CD4-positive, CD25-positive, alpha-beta regulatory T cell (primary cell): Measurements from ENCODE around the gene CBX4. TPM values are rescaled to one million over a fixed set of nuclear protein-coding genes. Genes with fewer than 3 reads are reported as not detected.

Source experiments
- ATAC-seq, 2 donors: fragments of 150-1000 bp; cut with Tn5 transposase; one replicate each; pipeline ENCODE4 v1.10.0; 2021; ENCODE audit warnings: low read depth in 2 of 2, moderate number of reproducible peaks in 2 of 2, moderate library complexity in 1 of 2
- DNase-seq, 3 donors: peaks; one replicate each; pipeline versions ENCODE4 v3.0.0 to v3.0.0-alpha.2; 2012 to 2022; ENCODE audit warnings: mixed read lengths in 1 of 3
- H3K27ac ChIP-seq: one replicate; pipeline ENCODE4 v1.7.0; 2013; ENCODE audit warnings: mild to moderate bottlenecking, low read length; ENCODE audit not compliant: insufficient read depth, poor library complexity, severe bottlenecking
- H3K27me3 ChIP-seq: one replicate; pipeline ENCODE4 v1.7.0; 2013; ENCODE audit warnings: low read length; ENCODE audit not compliant: control insufficient read depth, insufficient read depth
- H3K36me3 ChIP-seq: one replicate; pipeline ENCODE4 v1.7.0; 2013; ENCODE audit warnings: mild to moderate bottlenecking, low read length, moderate library complexity; ENCODE audit not compliant: control insufficient read depth, insufficient read depth
- H3K4me1 ChIP-seq: 2 replicates; pipeline ENCODE4 v1.7.0; 2013; ENCODE audit warnings: mild to moderate bottlenecking, low read length; ENCODE audit not compliant: insufficient read depth, control insufficient read depth, poor library complexity, severe bottlenecking
- H3K4me3 ChIP-seq: one replicate; pipeline ENCODE4 v1.7.0; 2013; ENCODE audit warnings: low read depth, mild to moderate bottlenecking, low read length, moderate library complexity
- H3K9me3 ChIP-seq, 2 experiments: 1 replicate in 1 of 2; 2 replicates in 1 of 2; pipeline ENCODE4 v1.7.0; 2013; ENCODE audit warnings: low read length in 2 of 2, mild to moderate bottlenecking in 1 of 2, moderate library complexity in 1 of 2; ENCODE audit not compliant: control insufficient read depth in 2 of 2
- H3K27ac Mint-ChIP-seq, 3 donors: one replicate each; pipeline ENCODE4 v1.8.0; 2020 to 2022; ENCODE audit warnings: mild to moderate bottlenecking in 3 of 3, mixed read lengths in 3 of 3, moderate library complexity in 2 of 3
- H3K27me3 Mint-ChIP-seq: one replicate; pipeline ENCODE4 v1.8.0; 2022; ENCODE audit warnings: mild to moderate bottlenecking, mixed read lengths
- H3K36me3 Mint-ChIP-seq: one replicate; pipeline ENCODE4 v1.8.0; 2020; ENCODE audit warnings: mixed read lengths
- H3K4me1 Mint-ChIP-seq, 4 donors: one replicate each; pipeline ENCODE4 v1.8.0; 2020 to 2022; ENCODE audit warnings: mixed read lengths in 4 of 4, mild to moderate bottlenecking in 1 of 4
- H3K4me3 Mint-ChIP-seq, 4 donors: one replicate each; pipeline ENCODE4 v1.8.0; 2020 to 2022; ENCODE audit warnings: mild to moderate bottlenecking in 4 of 4, mixed read lengths in 4 of 4, moderate library complexity in 3 of 4
- H3K9me3 Mint-ChIP-seq, 7 donors: one replicate each; pipeline ENCODE4 v1.8.0; 2020 to 2022; ENCODE audit warnings: mixed read lengths in 7 of 7, mild to moderate bottlenecking in 3 of 7, moderate library complexity in 2 of 7
- polyA plus RNA-seq, 4 donors: library from polyadenylated mRNA; unstranded; fragments of 300-500 nt; fragmentation: Illumina TruSeq; gene quantifications; one replicate each; pipeline ENCODE4 v1.2.3, GENCODE V29; 2021
- total RNA-seq: library from RNA; stranded (reverse); gene quantifications from one replicate; pipeline ENCODE4 v1.2.3, GENCODE V29; 2022

The CBX4 gene
- total and polyA plus RNA-seq, 5 donors from 2014 or later = 2.9 to 137 (median 5.9) TPM

DNA sequence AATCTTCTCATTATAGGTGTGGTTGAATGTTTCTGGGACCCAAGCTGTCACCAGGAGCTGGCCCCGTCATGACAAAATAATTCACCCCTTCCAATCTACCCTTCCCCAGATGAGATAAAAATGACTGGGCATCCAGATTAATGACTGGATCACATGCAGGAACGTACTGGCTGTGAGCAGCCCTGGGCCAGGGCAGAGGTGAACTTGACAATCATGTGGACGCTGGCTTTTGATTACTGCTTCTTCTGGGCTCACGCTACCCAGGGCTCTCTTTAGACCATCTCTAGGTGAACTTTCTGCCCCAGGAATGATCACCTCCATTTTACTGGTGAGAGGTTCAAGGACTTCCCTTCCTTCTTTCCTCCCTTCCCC is 18.3 kb downstream of the CBX4 start:
- no peak for ATAC-seq
- H3K9me3 Mint-ChIP-seq = peaks cover 0 to 3% (median 0%) of the 10 kb centered on the region in 7 donors
- Histone ChIP-seq H3K36me3 (no peaks in the 10 kb centered on the region), H3K4me3 (no peak overlapping the region), H3K27ac (no peak overlapping the region), H3K27me3 (peaks cover 23% of the 10 kb centered on the region), H3K9me3 (no peaks in the 10 kb centered on the region), H3K4me1 (no peaks in the 10 kb centered on the region)
- DNase-seq = no peak
- peaks cover 32% of the 10 kb centered on the region for H3K27me3 Mint-ChIP-seq
- H3K4me3 Mint-ChIP-seq = no peak overlapping the region
- no peaks in the 10 kb centered on the region for H3K36me3 Mint-ChIP-seq
- no peak overlapping the region for H3K27ac Mint-ChIP-seq
- peaks cover 0 to 6% (median 4%) of the 10 kb centered on the region in 4 donors for H3K4me1 Mint-ChIP-seq

DNA sequence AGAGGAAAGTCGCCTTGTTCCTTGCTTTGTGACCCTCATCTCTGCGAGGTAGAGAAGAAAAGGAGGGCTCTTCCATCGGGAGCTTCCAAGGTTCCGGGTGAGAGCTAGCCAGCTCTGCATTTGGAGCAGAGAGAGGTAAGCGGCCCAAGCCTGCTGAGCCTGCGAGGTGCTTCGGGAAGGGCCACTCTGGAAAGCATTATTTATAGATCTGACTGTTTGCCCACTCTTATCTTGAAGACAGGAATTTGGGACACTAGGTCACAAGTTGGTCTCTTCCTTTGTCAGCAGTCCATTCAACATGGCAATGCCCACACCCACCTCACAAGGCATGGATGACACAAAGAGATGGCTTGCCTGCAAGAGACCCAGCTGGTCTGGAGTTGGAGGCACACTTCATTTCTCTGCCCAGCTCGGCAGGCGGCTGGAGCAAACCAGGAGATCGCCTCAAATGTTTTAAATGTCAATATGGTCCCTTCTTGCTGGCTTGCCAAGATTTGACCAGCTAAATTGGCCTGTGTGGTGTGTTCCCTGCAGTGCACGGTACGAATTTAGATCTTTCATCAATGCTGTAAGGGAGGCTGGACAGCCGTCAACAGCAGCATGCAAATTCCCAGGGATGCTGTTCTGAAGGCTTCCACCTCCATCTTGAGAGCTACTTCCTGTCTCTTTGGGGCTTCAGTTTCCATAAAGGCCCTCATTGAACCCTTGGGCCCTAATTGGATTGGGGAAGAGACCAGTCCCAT is 19.5 kb downstream of the CBX4 start:
- Mint-ChIP-seq H3K36me3 (no peaks in the 10 kb centered on the region), H3K4me3 (no peak overlapping the region), H3K9me3 (peaks cover 0 to 3% (median 0%) of the 10 kb centered on the region in 7 donors), H3K4me1 (peaks cover 0 to 5% (median 4%) of the 10 kb centered on the region in 4 donors), H3K27me3 (peaks cover 33% of the 10 kb centered on the region), H3K27ac (peak overlapping the region in 1 of 3 donors; percentile 61)
- no peaks in the 10 kb centered on the region for H3K36me3 ChIP-seq
- DNase-seq (no peak), ATAC-seq (no peak)
- peaks cover 23% of the 10 kb centered on the region for H3K27me3 ChIP-seq
- peaks cover 8% of the 10 kb centered on the region for H3K4me1 ChIP-seq
- H3K4me3 ChIP-seq = no peak overlapping the region
- H3K9me3 ChIP-seq = no peaks in the 10 kb centered on the region
- H3K27ac ChIP-seq = no peak overlapping the region

DNA sequence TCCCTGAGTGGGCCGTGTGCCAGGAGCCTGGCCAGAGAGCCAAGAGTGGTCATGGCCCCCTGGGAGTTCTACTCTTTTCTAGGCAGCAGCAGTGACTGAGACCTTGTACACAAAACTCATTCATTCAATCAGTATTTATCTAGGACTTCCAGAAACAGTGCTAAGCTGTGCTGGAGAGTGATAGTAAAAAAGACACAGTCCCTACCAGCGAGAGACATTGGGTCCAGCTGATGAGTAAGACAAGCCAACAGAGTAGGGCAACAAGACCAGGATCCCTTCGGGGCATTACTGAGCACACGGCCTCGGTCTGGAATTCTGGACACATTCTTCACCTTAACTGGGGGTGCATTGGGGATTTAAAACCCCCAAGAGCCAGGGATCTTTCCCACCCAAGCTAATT is 20.2 kb downstream of the CBX4 start:
- peaks cover 15% of the 10 kb centered on the region for H3K4me1 ChIP-seq
- no peaks in the 10 kb centered on the region for H3K9me3 ChIP-seq
- no peaks in the 10 kb centered on the region for H3K36me3 ChIP-seq
- Mint-ChIP-seq H3K27ac (no peak overlapping the region), H3K9me3 (peaks cover 0 to 2% (median 0%) of the 10 kb centered on the region in 7 donors), H3K4me3 (no peak overlapping the region), H3K36me3 (no peaks in the 10 kb centered on the region), H3K4me1 (peaks cover 0 to 11% (median 6%) of the 10 kb centered on the region in 4 donors), H3K27me3 (peaks cover 33% of the 10 kb centered on the region)
- DNase-seq (no peak), ATAC-seq (no peak)
- no peak overlapping the region for H3K4me3 ChIP-seq
- H3K27ac ChIP-seq = no peak overlapping the region
- H3K27me3 ChIP-seq = peaks cover 23% of the 10 kb centered on the region

DNA sequence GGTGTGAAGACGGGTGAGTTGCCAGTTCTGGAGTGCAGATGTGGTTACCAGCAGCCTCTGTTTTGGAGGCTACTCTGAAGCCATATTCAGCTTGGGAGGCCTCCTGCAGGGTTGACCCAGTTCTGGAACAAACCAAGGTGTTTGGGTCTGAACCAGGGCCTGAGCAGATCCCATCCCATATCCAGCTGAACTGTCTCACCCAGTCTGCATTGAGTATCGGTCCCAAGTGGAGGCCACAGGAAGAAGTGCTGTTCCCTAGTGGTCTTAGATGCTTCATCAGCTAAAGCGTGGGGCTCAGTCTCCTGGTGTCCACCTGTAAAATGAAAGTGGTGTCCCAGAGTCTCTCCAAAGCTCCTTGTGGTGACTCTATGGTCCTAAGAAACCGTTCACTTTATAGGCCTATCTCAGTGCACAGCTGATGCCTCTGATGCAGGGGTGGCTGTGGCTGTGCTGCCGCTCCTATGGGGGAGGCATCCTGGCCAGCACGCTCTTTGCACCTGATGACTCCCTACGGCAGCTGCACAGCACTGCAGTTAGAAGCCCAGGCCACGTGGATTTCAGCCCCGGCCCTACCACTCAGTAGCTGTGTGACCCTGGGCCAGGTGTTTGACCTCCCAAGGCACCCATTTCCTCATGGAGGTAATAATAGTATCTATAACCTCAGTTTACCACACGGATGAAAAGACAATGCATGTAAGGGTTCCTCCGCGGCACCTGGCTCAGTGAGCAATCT is 21.0 kb downstream of the CBX4 start:
- H3K27ac ChIP-seq = no peak overlapping the region
- no peak for DNase-seq
- H3K9me3 Mint-ChIP-seq = peaks cover 0 to 2% (median 0%) of the 10 kb centered on the region in 7 donors
- no peak overlapping the region for H3K27ac Mint-ChIP-seq
- peak overlapping the region in 2 of 4 donors; percentile 4 to 20 for H3K4me3 Mint-ChIP-seq
- H3K4me3 ChIP-seq = no peak overlapping the region
- peaks cover 18% of the 10 kb centered on the region for H3K4me1 ChIP-seq
- H3K27me3 ChIP-seq = peaks cover 23% of the 10 kb centered on the region
- peaks cover 36% of the 10 kb centered on the region for H3K27me3 Mint-ChIP-seq
- H3K4me1 Mint-ChIP-seq = peaks cover 0 to 11% (median 7%) of the 10 kb centered on the region in 4 donors
- no peak for ATAC-seq
- H3K36me3 Mint-ChIP-seq = no peaks in the 10 kb centered on the region
- no peaks in the 10 kb centered on the region for H3K9me3 ChIP-seq
- H3K36me3 ChIP-seq = no peaks in the 10 kb centered on the region

DNA sequence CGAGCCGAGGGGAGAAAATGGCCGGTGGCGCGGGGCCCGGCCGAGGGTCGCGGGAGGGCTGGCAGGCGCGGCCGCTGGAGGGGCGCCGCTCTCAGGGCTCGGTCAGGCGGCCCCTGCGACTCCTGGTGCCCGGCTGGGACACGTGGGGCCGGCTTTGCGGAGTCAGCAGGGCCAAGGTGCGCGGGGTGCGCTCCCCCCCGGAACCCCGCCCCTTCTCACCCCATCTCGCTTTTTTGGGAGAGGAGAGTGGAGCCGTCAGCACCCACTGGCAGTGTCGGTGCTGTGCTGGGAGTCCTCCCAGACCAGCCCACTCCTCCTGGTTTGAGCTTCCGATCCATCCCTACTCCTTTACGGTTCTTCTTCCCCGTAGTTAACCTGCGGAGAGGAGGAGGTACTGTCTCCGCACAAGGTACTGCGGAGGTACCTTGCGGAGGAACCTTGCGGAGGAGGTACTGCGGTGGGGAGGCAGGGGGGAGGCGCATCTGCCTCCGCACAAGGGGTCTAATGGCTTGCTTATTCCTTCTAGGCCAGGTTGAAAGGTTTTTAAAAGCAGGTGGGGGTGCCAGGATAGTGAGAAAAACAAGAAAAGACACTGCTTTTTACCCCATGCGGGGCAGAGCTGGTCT is 23.3 kb downstream of the CBX4 start:
- Mint-ChIP-seq H3K4me3 (peak overlapping the region in 2 of 4 donors; percentile 24 to 52), H3K27me3 (peaks cover 49% of the 10 kb centered on the region), H3K4me1 (peaks cover 0 to 25% (median 13%) of the 10 kb centered on the region in 4 donors), H3K36me3 (no peaks in the 10 kb centered on the region), H3K27ac (no peak overlapping the region), H3K9me3 (peaks cover 0 to 7% (median 0%) of the 10 kb centered on the region in 7 donors)
- DNase-seq (no peak), ATAC-seq (no peak)
- Histone ChIP-seq H3K9me3 (no peaks in the 10 kb centered on the region), H3K4me1 (peaks cover 39% of the 10 kb centered on the region), H3K27ac (no peak overlapping the region), H3K4me3 (no peak overlapping the region), H3K36me3 (no peaks in the 10 kb centered on the region), H3K27me3 (peaks cover 19% of the 10 kb centered on the region)

DNA sequence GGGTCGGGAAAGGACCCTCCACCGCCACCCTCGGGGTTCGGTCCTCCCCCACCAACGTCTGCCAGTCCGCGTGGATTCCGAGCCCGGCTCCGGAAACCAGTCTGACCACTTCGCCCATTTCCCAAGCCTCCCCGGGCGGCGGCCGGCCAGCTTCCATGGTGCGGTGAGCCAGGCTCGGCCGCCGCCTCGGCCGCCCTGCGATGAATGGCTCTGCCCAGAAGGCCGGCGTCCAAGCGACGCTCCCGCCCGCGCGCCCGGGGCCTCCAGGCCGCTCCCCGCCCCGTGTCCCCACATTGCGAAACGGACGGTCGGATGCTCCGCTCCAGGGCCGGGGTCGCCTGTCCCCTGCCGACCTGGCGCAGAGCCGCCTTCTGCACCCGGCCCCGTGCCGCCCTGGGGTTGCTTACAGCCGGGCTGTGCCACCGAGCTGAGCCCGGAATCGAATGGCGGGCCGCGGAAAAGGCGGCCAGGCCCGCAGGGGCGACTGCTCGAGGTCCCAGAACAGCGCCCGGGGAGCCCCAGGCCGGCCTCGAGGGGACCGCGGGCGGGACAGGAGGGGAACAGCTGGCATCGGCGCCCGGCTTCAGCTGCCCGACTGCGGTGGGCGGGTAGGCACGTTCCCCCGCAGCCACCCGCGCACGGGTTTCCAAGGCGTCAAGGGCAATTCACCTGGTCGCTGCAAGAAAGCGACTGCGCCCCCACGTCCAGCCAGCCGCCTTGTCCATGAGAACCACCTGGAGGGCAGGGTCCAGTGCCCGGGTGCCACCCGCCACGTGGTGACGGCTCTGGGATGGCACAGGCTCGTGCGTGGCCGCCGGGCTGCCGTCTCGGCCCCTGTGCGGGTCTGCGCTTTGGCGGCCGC is 24.0 kb downstream of the CBX4 start:
- H3K27me3 ChIP-seq = peaks cover 20% of the 10 kb centered on the region
- H3K9me3 Mint-ChIP-seq = peaks cover 0 to 7% (median 0%) of the 10 kb centered on the region in 7 donors
- no peaks in the 10 kb centered on the region for H3K9me3 ChIP-seq
- no peak overlapping the region for H3K4me3 ChIP-seq
- H3K27ac ChIP-seq = no peak overlapping the region
- H3K36me3 ChIP-seq = no peaks in the 10 kb centered on the region
- H3K27ac Mint-ChIP-seq = no peak overlapping the region
- H3K27me3 Mint-ChIP-seq = peaks cover 56% of the 10 kb centered on the region
- no peak for ATAC-seq
- H3K4me3 Mint-ChIP-seq = no peak overlapping the region
- DNase-seq = no peak
- H3K4me1 ChIP-seq = peaks cover 46% of the 10 kb centered on the region
- H3K4me1 Mint-ChIP-seq = peaks cover 0 to 28% (median 17%) of the 10 kb centered on the region in 4 donors
- H3K36me3 Mint-ChIP-seq = no peaks in the 10 kb centered on the region
